AG09319 (cell line): ENCODE data around the gene LRRFIP1.

Source experiments
- DNase-seq: peaks from one replicate; pipeline ENCODE4 v3.0.0-alpha.2; 2010; ENCODE audit warnings: low read depth; ENCODE audit errors: extremely low read depth
- CTCF ChIP-seq: IDR thresholded peaks from 2 replicates; pipeline ENCODE4 v1.5.1; 2011; ENCODE audit warnings: low read depth, mild to moderate bottlenecking, inconsistent platforms, low read length, moderate library complexity

The LRRFIP1 gene

DNA sequence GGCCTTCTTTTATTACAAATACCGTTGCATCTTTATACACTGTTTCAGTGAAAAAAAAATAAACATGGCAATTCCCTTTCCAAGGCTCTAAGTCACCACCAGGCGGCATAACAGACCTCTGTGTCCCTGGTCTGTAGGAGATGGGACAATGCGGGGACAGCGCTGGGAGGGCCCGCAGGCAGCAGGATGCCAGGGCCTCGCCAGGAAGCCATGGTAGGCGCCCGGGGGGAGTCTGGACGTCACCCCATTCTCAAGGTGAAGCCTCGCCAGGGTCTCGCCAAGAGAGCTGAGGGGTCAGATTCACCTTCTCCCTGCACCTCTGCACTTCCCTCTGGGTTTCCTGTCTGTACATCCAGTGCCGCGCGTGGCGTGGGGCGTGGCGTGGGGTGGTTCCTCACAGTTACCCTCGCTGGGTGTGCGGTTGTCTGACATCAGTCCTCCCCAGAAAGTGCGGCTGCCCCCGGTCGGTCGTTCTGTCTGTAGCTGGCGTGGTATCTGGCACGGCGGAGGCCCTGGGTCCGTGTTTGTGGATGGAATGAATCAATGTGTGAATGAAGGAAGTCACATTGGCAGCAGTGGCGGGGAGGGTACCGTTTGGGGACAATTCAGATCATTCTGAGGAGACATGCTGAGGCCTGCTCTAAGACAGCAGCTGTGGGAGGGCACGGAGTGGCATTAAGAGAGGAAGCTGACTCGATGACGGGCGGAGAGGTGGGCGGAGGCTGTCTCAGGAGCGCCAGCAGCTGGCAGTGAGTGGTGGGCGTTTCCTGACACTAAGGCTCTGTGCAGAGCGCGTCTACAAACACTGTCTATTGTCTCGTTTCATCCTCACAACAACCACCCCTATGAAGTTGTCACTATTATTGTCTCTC, 46.0 kb downstream of the LRRFIP1 start:
- no peak for DNase-seq
- TF ChIP-seq CTCF = peak; percentile 58

- TF ChIP-seq CTCF = no peak
- DNase-seq = no peak
Observed at GRCh38 chr2:237674731-237675276, 47.4 kb downstream of the LRRFIP1 start.

DNA sequence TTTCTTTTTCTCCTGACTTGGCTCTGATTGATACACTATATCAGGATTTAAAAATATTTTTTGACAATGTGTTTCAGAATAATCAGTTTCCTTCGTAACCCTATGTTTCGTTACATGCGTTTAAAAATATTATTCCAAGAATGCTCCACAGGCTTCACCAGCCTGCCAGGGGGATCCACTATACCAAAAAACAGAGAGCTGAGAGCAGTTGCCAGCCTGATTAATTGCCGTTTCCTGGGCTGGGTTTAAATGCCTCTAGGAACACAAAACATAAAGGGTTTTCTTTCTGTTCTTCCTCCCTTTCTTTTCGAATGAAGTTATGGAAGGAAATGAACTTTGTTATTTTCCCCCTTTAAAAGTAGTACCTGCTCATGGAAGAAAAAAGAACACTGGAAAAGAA, 47.9 kb downstream of the LRRFIP1 start:
- no peak for TF ChIP-seq CTCF
- DNase-seq = no peak

DNA sequence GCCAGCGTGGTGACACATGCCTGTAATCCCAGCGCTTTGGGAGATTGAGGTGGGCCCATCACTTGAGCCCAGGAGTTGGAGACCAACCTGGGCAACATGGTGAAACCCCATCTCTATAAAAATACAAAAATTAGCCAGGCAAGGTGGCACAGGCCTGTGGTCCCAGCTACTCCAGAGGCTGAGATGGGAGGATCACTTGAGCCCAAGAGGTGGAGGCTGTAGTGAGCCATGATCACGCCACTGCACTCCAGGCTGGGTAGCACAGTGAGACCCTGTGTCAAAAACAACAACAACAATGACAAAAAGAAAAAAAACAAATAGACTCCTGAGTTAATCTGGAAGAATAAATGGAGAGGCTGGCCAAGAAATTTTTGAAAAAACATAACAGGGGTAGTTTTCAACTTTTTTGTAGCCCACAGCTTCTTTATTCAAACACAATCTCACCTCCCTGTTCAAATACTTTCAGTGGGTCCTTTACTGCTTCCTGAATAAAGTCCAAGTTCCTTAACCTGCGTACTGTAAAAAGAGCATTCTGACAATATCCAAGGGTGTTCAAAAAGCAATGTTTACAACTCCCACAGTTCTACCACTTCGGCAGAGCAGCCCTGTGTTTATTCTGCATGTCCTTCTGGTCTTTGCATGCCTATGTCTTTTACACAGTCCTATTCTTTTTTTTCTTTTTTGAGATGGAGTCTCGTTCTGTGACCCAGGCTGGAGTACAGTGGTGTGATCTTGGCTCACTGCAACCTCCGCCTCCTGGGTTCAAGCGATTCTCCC, 53.5 kb downstream of the LRRFIP1 start:
- no peak for DNase-seq
- TF ChIP-seq CTCF = no peak

- DNase-seq = no peak
- TF ChIP-seq CTCF = no peak
Observed at GRCh38 chr2:237682151-237682550, 54.8 kb downstream of the LRRFIP1 start.

GRCh38 chr2:237682856-237683670, 55.7 kb downstream of the LRRFIP1 start:
- no peak for DNase-seq
- no peak for TF ChIP-seq CTCF
